ENCODE data around the gene OCRL. TPM values are rescaled to one million over a fixed set of nuclear protein-coding genes. Genes with fewer than 3 reads are reported as not detected.

The OCRL gene
- total and polyA plus RNA-seq, 2 of the 13 experiments (the other 11 are each of a cell fraction or from before 2014, with no cell fraction given) = 13.4 to 32.0 TPM

DNA sequence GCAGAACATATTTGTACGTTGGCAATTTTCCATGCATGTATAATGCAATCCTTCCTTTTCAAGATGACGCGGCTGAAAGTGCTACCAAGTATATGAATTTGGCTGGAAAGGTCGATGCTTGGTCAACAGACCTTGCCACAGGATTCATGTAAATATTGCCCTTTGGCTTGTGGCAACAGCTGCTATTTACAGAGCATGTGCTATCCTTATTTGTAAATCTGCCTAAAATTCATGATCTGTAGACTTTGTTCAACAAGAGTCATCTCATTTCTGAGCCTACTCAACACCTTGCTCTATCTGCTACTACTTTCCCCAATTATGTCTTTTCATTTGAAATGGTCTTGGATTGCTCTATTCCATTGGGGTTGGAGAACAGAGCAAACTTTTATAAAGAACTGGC is 14.9 kb upstream of the OCRL start (continued):
- no peak for TF ChIP-seq ZNF619 (CRISPR knock-in tag; IDR thresholded peaks at IDR 0.05)
- TF ChIP-seq, protein P1, sequence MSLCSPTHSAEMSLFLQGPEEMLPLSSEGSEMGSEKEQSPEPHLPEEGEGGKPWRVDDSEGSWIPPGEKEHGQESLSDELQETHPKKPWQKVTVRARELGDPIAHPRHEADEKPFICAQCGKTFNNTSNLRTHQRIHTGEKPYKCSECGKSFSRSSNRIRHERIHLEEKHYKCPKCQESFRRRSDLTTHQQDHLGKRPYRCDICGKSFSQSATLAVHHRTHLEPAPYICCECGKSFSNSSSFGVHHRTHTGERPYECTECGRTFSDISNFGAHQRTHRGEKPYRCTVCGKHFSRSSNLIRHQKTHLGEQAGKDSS (CRISPR knock-in tag; IDR thresholded peaks at IDR 0.05; ENCODE audit: borderline replicate concordance, low read depth) = no peak
- TF ChIP-seq ETV5 (CRISPR knock-in tag; IDR thresholded peaks at IDR 0.05; ENCODE audit: borderline replicate concordance) = peak; percentile 71; the same call in 1 of the 2 replicates
- TF ChIP-seq SRSF9 (IDR thresholded peaks at IDR 0.05; ENCODE audit: borderline replicate concordance, insufficient read depth, low read depth, low read length, poor library complexity, severe bottlenecking) = no peak
- TF ChIP-seq ZNF282 (IDR thresholded peaks at IDR 0.05; ENCODE audit: partially characterized antibody) = no peak
- TF ChIP-seq SRF (IDR thresholded peaks at IDR 0.05; ENCODE audit: low read depth, low read length) = no peak
- TF ChIP-seq TBL1XR1 (IDR thresholded peaks at IDR 0.05; ENCODE audit: borderline replicate concordance, low read length, partially characterized antibody) = peak; percentile 75
- no peak for TF ChIP-seq ZNF446 (CRISPR knock-in tag; IDR thresholded peaks at IDR 0.05)
- TF ChIP-seq, protein P2, sequence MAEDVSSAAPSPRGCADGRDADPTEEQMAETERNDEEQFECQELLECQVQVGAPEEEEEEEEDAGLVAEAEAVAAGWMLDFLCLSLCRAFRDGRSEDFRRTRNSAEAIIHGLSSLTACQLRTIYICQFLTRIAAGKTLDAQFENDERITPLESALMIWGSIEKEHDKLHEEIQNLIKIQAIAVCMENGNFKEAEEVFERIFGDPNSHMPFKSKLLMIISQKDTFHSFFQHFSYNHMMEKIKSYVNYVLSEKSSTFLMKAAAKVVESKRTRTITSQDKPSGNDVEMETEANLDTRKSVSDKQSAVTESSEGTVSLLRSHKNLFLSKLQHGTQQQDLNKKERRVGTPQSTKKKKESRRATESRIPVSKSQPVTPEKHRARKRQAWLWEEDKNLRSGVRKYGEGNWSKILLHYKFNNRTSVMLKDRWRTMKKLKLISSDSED (CRISPR knock-in tag; IDR thresholded peaks at IDR 0.05) = no peak
- TF ChIP-seq ZNF20 (CRISPR knock-in tag; IDR thresholded peaks at IDR 0.05) = no peak
- TF ChIP-seq, protein P3, sequence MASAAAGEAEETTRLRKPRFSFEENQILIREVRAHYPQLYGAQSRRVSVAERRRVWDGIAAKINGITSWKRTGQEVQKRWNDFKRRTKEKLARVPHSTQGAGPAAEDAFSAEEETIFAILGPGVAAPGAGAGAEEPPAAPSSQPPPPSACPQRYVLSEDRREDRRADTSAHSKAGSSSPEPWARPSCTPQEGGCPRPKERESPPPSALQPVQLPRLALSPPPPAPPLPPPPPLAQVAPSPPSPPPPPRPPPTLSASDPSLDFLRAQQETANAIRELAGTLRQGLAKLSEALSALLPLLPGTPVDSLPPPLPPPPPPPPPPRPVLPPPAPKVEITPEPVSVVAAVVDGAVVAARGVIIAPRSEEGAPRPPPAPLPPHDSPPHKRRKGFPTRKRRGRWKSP (CRISPR knock-in tag; IDR thresholded peaks at IDR 0.05) = no peak
- TF ChIP-seq, protein P4, sequence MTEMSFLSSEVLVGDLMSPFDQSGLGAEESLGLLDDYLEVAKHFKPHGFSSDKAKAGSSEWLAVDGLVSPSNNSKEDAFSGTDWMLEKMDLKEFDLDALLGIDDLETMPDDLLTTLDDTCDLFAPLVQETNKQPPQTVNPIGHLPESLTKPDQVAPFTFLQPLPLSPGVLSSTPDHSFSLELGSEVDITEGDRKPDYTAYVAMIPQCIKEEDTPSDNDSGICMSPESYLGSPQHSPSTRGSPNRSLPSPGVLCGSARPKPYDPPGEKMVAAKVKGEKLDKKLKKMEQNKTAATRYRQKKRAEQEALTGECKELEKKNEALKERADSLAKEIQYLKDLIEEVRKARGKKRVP (CRISPR knock-in tag; IDR thresholded peaks at IDR 0.05) = peak in 1 of 2 experiments; percentile 82; a peak in 2 of 4 replicates
- TF ChIP-seq, protein P5, sequence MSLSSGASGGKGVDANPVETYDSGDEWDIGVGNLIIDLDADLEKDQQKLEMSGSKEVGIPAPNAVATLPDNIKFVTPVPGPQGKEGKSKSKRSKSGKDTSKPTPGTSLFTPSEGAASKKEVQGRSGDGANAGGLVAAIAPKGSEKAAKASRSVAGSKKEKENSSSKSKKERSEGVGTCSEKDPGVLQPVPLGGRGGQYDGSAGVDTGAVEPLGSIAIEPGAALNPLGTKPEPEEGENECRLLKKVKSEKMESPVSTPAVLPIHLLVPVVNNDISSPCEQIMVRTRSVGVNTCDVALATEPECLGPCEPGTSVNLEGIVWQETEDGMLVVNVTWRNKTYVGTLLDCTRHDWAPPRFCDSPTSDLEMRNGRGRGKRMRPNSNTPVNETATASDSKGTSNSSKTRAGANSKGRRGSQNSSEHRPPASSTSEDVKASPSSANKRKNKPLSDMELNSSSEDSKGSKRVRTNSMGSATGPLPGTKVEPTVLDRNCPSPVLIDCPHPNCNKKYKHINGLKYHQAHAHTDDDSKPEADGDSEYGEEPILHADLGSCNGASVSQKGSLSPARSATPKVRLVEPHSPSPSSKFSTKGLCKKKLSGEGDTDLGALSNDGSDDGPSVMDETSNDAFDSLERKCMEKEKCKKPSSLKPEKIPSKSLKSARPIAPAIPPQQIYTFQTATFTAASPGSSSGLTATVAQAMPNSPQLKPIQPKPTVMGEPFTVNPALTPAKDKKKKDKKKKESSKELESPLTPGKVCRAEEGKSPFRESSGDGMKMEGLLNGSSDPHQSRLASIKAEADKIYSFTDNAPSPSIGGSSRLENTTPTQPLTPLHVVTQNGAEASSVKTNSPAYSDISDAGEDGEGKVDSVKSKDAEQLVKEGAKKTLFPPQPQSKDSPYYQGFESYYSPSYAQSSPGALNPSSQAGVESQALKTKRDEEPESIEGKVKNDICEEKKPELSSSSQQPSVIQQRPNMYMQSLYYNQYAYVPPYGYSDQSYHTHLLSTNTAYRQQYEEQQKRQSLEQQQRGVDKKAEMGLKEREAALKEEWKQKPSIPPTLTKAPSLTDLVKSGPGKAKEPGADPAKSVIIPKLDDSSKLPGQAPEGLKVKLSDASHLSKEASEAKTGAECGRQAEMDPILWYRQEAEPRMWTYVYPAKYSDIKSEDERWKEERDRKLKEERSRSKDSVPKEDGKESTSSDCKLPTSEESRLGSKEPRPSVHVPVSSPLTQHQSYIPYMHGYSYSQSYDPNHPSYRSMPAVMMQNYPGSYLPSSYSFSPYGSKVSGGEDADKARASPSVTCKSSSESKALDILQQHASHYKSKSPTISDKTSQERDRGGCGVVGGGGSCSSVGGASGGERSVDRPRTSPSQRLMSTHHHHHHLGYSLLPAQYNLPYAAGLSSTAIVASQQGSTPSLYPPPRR (CRISPR knock-in tag; IDR thresholded peaks at IDR 0.05; ENCODE audit: borderline replicate concordance) = peak; percentile 98
- no peak for TF ChIP-seq ZMYM2 (CRISPR knock-in tag; IDR thresholded peaks at IDR 0.05)
- TF ChIP-seq MEIS1 (CRISPR knock-in tag; IDR thresholded peaks at IDR 0.05; ENCODE audit: borderline replicate concordance) = no peak
- no peak for TF ChIP-seq ZNF431 (CRISPR knock-in tag; IDR thresholded peaks at IDR 0.05; ENCODE audit: borderline replicate concordance, low read depth)
- no peak for TF ChIP-seq ZNF550 (CRISPR knock-in tag; IDR thresholded peaks at IDR 0.05; ENCODE audit: borderline replicate concordance)
- no peak; the same call in 1 of the 2 replicates for TF ChIP-seq MBD4 (IDR thresholded peaks at IDR 0.05; ENCODE audit: borderline replicate concordance, low read length)
- TF ChIP-seq NR2C2 (CRISPR knock-in tag; IDR thresholded peaks at IDR 0.05; ENCODE audit: borderline replicate concordance) = no peak
- TF ChIP-seq ELF4 (CRISPR knock-in tag; IDR thresholded peaks at IDR 0.05; ENCODE audit: borderline replicate concordance) = no peak

Data from HepG2 (cell line).